ENCODE results near the gene PLEKHB2.
"Not testable (repeated sequence)": the region's sequence is repeated elsewhere in the genome, so short reads cannot be mapped to it uniquely, and the experiment has no call there.

Gene PLEKHB2

GRCh38 chr2:131094463-131095281 lies 10.5 kb upstream of the PLEKHB2 start:
- DNase-seq = no peak

GRCh38 chr2:131103165-131103564 lies 2.0 kb upstream of the PLEKHB2 start:
- no peak for DNase-seq

GRCh38 chr2:131104487-131105155 lies 515 bp upstream of the PLEKHB2 start:
- DNase-seq = peak; percentile 39

- peak; percentile 62 for DNase-seq
These were observed 1.0 kb downstream of the PLEKHB2 start for GRCh38 chr2:131105950-131106801.

- DNase-seq = no peak
These were observed 7.4 kb downstream of the PLEKHB2 start for GRCh38 chr2:131112529-131112928.

GRCh38 chr2:131113566-131114227 lies 8.6 kb downstream of the PLEKHB2 start:
- no peak for DNase-seq

GRCh38 chr2:131114950-131115349 lies 9.8 kb downstream of the PLEKHB2 start:
- DNase-seq = not testable (repeated sequence)

GRCh38 chr2:131115752-131116151 lies 10.6 kb downstream of the PLEKHB2 start:
- no peak for DNase-seq

- DNase-seq = no peak
These were observed 15.7 kb downstream of the PLEKHB2 start for GRCh38 chr2:131120815-131121317.

GRCh38 chr2:131121464-131121863 lies 16.3 kb downstream of the PLEKHB2 start:
- DNase-seq = no peak

- no peak for DNase-seq
These were observed 17.4 kb downstream of the PLEKHB2 start for GRCh38 chr2:131122496-131122895.

- DNase-seq = no peak
These were observed 18.1 kb downstream of the PLEKHB2 start for GRCh38 chr2:131123192-131123591.

- DNase-seq = no peak
These were observed 20.1 kb downstream of the PLEKHB2 start for GRCh38 chr2:131125195-131125757.

- no peak for DNase-seq
These were observed 21.3 kb downstream of the PLEKHB2 start for GRCh38 chr2:131126436-131126835.

- DNase-seq = no peak
These were observed 21.9 kb downstream of the PLEKHB2 start for GRCh38 chr2:131127076-131127475.

- no peak for DNase-seq
These were observed 22.8 kb downstream of the PLEKHB2 start for GRCh38 chr2:131127981-131128380.

- no peak for DNase-seq
These were observed 25.1 kb downstream of the PLEKHB2 start for GRCh38 chr2:131130298-131130596.

GRCh38 chr2:131132729-131133128 lies 27.6 kb downstream of the PLEKHB2 start:
- no peak for DNase-seq

GRCh38 chr2:131140581-131140980 lies 35.4 kb downstream of the PLEKHB2 start:
- DNase-seq = no peak

- no peak for DNase-seq
These were observed 37.7 kb downstream of the PLEKHB2 start for GRCh38 chr2:131142849-131143248.

GRCh38 chr2:131143803-131144202 lies 38.7 kb downstream of the PLEKHB2 start:
- no peak for DNase-seq

- no peak for DNase-seq
These were observed 39.9 kb downstream of the PLEKHB2 start for GRCh38 chr2:131145040-131145439.
